RCC 7860 (cell line): ENCODE results near the gene DNAH11.

Source experiments
- DNase-seq: peaks from one replicate; pipeline ENCODE4 v3.0.0-alpha.2; 2015; ENCODE audit warnings: low spot score
- FAIRE-seq: peaks from 2 replicates; lab custom pipeline; 2012; peaks lifted over from hg19 to GRCh38; lab: Jason Lieb, UNC

DNAH11 gene

DNA sequence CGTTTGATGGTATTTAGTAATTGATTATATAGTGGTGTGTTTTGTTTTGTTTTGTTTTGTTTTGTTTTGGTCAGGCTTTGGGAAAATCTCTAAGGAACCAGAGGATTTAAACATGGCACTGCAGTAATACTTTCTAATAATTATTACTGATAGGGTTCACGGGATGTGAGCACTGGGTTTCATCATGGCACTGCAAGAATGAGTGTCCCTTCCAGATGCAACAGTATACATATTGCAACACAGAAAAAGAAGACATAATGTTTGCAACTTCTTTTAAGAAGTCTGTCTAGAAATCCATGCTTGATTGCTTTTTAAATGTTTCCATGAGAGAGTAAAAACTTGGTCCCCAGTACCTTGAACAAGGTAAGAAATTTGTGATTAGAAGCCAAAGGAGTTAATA is 405.1 kb downstream of the DNAH11 start:
- DNase-seq (no peak), FAIRE-seq (no peak)

DNA sequence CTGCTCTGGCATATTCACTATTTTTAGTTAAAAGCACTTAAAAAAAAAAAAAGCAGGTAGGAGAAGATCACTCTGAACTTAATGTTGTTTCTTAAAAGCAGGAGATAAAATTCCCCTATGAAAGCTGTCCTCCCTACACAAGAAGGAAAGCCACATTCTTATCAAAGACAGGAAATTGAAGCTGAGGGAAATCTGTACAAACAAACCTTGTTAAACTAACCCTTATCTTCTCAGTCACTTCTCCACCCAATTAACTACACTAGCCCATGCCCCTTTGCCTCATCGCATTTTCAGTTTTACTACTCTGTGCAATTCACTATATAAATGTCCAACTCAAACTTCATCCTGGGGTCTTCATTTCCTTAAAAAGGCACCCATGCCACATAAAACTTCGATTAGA is 405.5 kb downstream of the DNAH11 start:
- FAIRE-seq (no peak), DNase-seq (no peak)

DNA sequence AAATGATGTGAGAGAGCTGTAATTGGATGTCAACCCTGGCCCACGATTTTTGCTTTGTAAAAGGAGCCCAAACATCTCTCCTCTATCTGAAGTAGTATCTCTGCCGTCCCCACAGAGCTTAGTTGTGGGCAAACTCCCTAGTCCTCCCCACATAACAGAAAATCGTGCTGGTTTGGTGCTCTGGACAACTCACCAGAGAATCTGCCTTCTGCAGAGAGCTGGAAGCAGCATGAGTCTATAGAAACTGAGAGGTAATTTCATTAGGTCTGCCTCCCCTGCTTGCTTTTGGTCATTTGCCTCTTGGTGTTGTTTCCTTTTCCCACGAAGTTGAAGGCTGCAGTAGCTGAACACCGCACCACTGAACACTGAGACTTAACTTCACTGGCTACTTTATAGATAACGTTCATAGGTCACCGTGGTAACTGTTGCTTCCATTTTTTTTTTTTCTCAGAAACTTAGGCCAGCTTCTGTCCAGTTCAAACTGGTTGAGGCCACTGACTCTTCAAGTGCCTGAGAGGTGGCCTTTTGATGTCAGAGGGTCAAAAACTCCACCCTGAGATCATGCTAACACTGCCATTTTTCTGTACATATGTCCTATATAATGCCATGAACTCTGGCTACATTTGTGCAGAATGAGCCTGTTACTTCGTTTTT is 406.2 kb downstream of the DNAH11 start:
- DNase-seq (no peak), FAIRE-seq (no peak)
